ELF-1 (cell line): ENCODE measurements around the gene VILL.

Experiments
- DNase-seq: peaks from one replicate; pipeline ENCODE4 v3.0.0-alpha.2; 2016; ENCODE audit warnings: low read depth, low spot score

The VILL gene

DNA sequence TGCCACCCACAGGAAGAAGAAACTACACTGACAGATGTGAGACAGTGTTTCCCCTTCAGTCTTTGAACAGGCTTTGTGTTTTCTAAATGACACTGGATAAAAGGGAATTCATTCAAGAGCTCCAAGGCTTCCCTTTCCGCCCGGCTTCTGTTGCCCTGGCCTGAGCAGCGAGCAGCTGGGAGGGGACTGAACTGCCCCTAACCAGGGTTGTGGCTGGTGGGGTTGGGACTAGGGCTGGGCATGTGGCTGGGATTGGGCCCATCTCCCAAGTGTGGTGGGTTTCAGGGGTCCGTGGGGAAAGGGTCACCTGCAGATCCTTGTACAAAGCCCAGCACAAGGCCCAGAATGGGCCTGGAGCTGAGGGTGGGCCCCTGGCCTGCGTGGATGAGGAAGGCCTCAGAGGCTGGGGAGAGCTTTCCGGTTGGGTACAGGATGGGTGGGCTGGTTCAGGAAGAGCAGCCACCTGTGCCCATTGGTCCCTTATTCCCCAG is 10.4 kb downstream of the VILL start:
- no peak for DNase-seq

DNA sequence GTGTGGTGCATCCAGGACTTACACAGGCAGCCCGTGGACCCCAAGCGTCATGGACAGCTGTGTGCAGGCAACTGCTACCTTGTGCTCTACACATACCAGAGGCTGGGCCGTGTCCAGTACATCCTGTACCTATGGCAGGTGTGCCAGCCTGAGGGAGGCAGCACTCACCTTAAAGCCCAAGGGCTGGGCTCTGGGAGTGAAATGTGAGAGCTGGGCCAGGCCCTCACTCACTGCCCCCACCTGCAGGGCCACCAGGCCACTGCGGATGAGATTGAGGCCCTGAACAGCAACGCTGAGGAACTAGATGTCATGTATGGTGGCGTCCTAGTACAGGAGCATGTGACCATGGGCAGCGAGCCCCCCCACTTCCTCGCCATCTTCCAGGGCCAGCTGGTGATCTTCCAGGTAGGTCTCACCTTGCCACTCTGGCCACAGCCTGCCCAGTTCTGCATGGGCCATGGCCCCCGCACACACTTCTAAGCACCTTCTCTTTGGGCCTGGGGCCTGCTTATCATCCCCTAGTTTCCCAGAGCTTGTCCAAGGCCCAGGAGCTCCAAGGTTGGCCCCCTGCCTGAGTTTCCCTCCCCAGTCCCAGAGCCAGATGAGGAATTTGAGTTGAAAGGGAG is 11.0 kb downstream of the VILL start:
- DNase-seq = peak; percentile 55

DNA sequence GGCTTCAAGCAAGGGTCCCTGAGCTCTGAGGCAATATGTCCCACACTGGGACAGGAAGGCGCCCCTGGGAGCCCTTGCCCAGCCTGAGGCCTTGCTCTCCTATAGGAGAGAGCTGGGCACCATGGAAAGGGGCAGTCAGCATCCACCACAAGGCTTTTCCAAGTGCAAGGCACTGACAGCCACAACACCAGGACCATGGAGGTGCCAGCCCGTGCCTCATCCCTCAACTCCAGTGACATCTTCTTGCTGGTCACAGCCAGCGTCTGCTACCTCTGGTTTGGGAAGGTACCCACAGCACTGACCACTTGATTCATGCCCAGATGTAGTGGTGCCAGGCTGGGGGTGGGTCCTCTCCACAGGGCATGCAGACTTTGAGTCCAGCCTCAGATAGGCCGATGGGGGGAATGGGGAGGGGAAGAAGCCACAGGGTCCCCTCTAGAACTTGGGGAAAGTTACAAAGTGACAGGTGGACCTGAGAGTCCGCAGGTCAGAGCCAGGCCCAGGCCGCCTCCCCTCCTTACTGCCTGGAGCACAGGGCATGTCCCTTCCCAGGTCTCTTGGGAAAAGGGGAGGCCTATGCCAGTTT is 11.8 kb downstream of the VILL start:
- no peak for DNase-seq

DNA sequence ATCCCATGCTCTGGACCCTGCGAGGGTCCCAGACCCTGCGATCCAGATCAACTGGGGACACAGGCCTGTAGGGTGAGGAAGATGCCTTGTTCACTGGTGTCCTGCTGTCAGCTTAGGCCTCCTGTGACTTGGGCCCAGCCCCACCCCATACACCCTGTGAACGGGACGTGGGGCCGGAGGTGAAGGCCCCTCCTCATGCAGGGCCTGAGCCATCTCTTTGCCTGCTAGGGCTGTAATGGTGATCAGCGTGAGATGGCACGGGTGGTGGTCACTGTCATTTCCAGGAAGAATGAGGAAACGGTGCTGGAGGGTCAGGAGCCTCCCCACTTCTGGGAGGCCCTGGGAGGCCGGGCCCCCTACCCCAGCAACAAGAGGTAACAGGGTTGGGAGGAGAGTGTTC is 12.4 kb downstream of the VILL start:
- no peak for DNase-seq

DNA sequence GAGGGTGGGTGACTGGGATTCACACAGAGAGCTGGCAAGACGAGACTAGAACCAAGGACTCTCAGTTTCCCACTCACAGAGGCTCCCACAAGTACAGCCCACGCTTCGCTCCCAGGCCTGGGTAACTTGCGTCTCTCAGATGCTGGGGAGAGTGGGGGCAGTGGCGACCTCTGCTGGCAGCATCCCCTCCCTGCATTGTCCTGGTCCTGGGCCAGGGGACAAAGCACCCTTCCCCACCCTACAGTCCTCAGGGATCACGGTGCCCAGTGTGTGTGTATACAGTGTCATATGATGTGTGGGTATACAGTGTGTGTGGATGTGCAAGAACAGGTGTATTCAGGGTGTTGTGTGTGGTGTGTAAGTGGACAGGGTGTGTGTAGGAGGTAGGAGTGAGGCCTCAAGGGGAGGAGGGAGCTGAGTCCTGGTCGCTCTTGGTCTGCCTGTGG is 12.8 kb downstream of the VILL start:
- peak; percentile 87 for DNase-seq

DNA sequence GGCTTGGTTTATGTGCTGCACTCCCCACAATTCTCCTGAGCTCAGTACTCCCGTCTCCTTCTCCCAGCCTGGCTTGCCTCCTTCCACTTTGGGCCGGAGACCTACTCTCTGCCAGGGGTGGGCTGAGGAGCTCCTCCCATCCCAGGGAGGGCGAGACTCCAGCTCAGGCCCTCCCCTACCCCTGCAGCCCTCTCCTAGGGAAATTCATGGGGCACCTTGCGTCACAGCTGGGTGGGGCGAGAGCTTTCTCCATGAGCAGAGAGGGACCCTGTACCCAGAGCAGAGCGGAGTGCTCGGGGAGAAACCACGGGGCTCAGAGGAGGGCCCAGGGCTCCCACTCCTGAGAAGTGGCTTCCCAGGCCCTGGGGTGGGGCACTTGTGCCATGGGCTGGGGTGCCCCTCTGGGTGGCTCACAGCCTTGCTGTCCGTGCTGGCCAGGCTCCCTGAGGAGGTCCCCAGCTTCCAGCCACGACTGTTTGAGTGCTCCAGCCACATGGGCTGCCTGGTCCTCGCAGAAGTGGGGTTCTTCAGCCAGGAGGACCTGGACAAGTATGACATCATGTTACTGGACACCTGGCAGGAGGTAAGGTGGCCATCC is 13.3 kb downstream of the VILL start:
- DNase-seq = no peak

DNA sequence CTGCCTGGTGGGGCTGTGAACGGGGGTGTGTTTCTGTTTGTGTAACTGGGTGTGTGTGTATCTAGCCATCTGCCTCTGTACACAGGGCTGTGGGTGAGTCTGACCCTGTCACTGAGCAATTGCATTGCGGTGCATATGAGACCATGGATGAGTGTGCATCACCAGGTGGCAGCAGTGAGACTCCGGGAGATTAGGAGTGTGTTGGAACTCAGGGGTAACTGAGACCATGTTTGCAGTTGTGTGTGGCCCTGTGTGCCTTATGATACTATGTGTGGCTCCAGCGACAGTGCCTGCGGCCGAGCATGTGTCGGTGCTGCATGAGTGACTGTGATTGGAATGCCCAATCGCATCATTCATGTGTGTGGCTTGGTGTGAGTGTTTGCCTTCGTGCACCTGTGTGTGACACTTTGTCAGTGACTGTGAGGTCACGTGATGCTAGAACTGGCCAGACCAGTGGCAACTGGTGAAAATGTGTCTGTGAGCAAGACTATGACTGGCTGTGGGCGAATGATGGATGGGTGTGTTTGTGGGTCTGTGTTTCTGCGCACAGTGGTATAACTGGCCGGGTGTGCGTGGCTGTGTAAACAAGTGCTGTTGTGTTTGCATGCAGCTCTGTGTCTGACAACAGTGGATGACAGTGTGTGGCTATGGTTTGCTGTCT is 14.0 kb downstream of the VILL start:
- peak; percentile 65 for DNase-seq

DNA sequence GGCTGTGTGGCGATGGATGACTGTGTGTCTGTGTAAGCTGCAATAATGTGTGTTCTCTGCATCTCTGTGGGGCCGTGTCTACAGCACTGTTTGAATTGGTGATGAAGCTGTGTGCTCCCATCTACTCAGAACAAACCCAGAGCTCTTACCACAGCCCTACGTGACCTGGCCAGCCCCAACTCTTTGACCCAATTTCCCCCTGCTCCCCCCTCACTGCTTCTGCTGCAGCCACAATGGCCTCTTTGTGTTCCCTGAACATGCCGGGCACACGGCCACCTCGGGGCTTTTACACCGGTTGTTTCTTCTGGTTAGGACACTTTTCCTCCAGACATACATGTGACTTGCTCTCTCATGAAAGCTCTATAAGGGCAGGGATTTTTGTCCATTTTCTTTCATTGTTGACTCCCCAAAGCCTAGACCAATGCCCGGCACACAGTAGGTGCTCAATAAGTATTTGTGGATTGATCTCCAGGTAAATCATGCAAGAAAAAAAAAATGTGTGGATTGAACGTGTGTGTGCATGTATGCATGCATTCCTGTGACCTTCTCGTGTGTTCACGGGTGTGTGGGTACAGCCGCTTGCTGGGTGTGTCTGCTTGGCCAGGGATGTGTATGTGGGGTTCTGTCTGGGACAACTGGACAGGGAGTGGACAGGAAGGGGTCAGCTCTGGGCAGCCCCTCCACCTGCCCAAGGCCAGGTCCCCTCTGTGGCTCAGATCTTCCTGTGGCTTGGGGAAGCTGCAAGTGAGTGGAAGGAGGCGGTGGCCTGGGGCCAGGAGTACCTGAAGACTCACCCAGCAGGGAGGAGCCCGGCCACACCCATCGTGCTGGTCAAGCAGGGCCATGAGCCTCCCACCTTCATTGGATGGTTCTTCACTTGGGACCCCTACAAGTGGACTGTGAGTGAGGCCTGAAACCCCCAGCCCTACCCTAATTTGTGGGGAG is 14.8 kb downstream of the VILL start:
- no peak for DNase-seq

DNA sequence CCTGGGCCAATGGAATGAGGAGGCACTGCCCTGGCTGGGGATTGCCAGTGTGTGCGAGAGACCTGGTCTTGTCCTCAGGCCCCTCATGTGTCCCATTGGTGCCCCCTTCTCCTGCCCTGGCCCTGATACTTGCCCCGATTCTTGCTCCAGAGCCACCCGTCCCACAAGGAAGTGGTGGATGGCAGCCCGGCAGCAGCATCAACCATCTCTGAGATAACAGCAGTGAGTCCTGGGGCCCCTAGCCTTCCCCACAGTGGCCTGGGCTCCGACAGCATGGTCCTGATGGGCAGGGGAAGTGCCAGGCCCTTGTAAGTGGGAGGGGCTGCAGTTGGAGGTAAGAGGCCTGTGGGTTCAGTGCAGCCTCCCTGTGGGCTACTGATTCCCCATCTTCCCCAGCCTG is 15.4 kb downstream of the VILL start:
- no peak for DNase-seq

DNA sequence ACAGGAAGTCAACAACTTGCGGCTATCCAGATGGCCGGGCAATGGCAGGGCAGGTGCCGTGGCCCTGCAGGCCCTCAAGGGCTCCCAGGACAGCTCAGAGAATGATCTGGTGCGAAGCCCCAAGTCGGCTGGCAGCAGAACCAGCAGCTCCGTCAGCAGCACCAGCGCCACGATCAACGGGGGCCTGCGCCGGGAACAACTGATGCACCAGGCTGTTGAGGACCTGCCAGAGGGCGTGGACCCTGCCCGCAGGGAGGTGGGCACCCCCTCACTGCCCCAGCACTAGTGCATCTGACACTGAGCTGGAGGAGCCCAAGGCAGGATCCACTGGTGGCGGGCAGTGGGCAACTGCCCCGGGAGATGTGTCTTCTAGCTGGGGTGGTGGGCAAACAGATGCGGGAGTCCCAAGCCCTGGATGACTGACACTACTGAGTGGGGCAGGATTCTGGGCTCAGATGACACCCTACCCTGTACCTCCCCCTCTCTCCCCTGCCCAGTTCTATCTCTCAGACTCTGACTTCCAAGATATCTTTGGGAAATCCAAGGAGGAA is 15.9 kb downstream of the VILL start:
- DNase-seq = no peak

DNA sequence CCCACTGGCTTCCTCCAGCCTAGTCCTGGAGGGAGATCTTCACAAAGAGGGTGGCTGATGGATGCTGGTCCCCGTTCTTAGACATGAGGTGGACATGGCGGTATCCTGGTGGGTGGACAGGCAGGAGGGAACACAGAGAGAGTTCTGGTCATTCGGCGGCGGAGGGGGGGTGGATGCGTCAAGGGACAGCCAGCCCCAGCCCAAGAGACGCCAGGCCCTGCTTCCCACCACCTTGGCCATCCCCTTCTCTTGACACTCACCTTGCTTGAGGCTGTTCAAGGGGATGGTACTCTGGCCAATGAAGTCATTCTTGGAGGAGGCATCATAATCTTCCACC is 17.1 kb downstream of the VILL start:
- DNase-seq = no peak

DNA sequence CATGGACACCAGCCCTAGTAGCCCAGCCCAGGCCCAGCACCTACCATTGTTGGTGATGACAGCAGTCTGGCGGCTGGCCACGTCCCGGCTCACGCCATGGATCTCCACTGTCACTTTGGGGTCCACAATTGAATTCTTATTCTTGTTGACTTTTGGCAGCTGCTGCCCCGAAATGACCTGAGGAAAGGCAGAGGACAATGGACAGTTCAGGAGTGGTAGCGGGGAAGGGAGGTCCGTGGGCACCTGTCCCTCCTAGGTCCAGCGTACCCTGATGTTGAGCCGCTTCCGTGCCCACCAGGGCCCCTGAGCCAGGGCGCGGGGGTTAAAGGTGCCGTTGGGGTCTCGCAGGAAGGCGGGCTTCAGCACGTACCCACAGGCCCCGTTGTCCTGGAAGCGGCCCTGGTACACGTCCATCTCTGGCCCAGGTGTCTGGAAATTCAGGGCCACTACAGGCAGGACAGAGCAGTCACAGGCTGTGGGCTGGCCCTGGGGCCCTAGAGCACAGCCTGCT is 17.7 kb downstream of the VILL start:
- no peak for DNase-seq

DNA sequence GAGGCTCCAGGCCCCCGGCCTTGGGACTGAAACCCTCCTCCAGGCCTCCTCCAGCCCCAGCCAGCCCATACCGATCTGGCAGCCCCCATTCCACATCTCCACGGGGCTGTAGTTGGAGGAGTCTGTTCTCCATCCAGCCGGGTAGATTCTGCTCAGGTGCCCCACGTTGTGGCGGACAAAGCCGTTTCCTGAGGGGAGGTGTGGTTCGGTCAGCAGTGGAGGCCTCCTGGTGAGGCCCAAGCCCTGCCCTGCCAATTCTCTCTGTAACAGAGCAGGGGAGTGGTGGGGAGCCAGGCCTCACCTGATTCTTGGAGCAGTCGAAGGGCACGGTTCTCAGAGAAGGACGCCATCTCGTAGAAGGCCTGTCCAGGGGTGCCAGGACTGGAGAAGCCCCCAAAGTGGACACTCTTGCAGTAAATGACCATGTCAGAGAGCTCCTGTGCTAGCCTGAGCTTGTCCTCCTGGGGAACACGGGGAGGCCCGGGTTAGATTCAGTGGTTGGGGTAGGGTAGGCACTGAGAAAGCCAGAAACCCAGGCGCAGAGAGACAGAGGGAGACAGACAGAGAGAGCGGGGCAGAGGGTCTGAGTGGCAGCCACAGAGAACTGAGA is 18.5 kb downstream of the VILL start:
- no peak for DNase-seq

DNA sequence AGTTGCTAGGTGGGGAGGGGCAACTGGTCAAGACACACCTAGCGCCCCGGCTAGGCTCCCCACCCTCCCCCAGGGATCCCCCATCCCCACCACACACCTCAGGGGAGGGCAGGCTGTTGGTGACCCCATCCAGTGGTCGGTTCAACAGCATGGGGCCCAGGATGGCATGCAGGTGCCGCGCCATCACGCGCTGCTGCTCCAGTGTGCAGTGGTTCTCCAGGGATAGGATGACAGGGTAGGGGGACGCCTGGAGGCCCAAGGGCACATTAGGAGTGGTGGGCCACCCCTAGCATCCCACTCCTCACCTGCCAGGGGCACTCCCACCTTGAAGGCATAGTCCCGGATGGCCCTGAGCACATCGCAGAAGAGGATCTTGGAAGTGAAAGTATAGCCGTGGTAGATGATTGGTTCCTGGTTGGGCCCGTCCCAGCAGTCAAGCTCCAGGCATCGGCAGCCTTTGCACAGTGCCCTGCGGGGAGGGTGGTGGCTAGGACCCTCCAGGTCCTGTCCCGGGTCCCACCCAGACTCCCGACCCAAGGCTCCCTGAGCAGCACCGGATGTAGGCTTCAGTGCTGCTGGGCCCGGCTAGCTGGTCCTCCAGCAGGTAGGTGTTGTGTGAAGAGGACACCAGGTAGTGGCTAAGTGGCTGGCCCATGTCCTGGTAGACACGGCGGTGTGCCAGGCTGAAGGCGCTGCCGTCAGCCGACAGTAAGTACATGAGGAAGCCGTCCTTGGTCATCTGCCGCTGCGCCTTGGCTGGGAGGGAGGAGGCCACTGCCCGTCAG is 19.4 kb downstream of the VILL start:
- no peak for DNase-seq

DNA sequence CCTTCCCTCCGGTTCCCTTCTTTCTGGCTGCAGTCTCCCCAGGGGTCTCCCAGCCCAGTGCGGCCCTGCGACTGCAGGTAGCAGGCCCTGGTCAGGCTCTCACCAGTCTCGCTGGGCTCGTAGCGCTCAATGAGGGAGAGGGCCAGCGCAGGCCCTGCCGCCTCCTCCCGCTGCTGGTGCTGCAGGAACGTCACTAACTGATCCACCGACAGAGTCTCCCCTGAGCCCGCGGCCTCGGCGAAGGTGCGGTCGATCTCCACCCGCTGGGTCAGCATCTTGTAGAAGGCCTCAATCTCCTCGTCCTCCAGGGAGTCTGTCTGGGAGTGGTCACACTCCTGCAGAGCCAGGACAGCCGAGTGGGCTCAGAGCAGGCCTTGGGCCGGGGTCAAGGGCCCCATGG is 20.5 kb downstream of the VILL start:
- DNase-seq = no peak

DNA sequence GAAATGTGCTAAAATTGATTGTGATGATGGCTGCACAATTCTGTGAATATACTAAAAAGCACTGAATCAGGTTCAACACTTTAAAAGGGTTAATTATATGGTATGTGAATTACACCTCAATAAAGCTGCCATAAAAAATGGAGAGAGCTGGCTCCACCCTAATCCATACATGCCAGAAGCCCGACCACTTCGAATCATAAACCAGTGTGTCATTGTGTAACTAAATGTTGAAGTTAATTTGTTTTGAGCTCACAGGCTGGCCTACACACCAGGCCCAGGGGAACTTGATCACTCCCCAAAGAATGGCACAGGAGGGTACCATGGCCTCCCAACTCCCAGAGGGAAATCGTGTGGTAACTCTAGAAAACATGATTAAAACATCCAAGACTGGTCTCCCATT is 24.9 kb downstream of the VILL start:
- DNase-seq = no peak

DNA sequence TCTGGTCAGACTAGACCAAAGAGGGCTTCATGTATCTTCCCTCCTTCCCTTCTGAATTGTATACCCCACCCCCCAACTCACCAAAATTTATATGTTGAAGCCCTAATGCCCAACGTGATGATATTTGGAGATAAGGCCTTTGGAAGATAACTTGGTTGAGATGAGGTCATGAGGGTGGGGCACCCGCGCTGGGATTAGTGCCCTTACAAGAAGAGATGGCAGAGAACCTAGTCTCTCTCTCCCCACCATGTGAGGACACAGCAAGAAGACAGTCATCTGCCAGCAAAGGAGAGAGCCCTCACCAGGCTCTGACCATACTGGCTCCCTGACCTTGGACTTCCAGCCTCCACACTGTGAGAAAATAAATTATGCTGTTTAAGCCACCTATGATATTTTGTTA is 25.4 kb downstream of the VILL start:
- no peak for DNase-seq

DNA sequence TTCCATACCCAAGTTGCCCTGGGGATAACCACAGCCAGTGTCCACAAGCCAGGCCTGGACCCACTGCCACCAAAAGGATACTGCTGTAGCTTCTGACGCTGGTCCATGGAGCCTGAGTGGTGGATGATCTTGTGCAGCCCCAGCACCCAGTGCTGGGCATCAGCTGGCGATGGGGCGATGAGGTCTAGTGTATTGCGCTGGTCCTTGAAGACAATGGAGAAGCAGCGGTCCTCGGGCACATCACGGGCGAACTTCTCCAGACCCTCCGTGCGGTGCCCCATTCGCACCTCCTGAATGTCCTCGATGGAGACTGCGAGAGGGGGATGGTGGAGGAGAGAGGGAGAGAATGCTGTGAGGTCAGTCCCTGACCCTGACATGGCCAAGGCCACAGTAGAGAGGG is 25.8 kb downstream of the VILL start:
- no peak for DNase-seq

DNA sequence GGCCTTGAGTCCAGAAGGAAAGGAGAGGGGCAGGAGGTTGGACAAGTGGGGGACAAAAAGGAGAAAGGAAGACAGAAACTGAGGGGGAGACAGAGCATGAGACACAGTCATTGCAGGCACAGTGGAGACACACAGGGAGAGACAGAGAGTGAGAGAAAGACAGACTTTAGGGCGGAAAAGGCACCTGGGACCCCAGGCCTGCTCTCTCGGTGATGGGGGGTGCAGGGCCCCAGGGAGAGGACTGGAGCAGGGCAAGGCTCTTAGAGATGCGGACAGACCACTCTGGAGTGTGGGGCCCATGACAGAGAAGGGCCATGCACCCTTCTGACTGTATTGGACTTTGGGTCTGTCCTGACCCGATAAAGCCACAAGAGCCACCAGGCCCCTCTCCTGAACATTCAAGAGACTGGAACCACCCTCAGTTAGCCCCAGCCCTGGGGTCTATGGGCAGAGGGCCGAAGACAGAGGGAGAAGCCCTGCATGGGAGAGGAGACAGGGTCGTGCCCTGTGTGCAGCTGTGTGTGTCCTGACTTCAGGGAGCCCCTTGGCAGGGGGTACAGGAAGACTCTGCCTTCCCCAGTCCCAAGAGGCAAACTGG is 26.4 kb downstream of the VILL start:
- no peak for DNase-seq
